A549 (cell line): Measurements from ENCODE around the gene ALG10. TPM values are rescaled to one million over a fixed set of nuclear protein-coding genes. Genes with fewer than 3 reads are reported as not detected.
"Not testable (repeated sequence)": the region's sequence is repeated elsewhere in the genome, so short reads cannot be mapped to it uniquely, and the experiment has no call there.

Source experiments
- ATAC-seq, 2 experiments: fragments of 200-7000 bp in 1 of 2; fragments of >200 bp in 1 of 2; cut with Nextera tagmentation in 1 of 2; cut with Tn5 transposase in 1 of 2; 3 replicates each; pipeline versions ENCODE4 v1.8.0 to v1.9.1; 2018 to 2020; ENCODE audit warnings: mild to moderate bottlenecking in 1 of 2, moderate library complexity in 1 of 2
- CTCF ChIA-PET: fragments of 300-600 bp; sonication (Branson Sonifier 250); formaldehyde crosslinking; extraction: SDS; loops from one replicate; lab custom pipeline; 2021; ENCODE audit warnings: antibody characterized with exemption, inconsistent platforms; lab: Yijun Ruan, JAX
- POLR2A ChIA-PET: fragments of 350-600 bp; formaldehyde crosslinking; extraction: SDS; loops from one replicate; lab custom pipeline; 2021; ENCODE audit warnings: antibody characterized with exemption, inconsistent platforms; lab: Yijun Ruan, JAX
- DNase-seq, 2 experiments: peaks; one replicate each; pipeline versions ENCODE4 v3.0.0 to v3.0.0-alpha.2; 2011 to 2016; ENCODE audit warnings: low read depth in 1 of 2, low spot score in 1 of 2
- FAIRE-seq: peaks from 2 replicates; lab custom pipeline; 2011; peaks lifted over from hg19 to GRCh38; lab: Jason Lieb, UNC
- H3K27ac ChIP-seq, 2 experiments: fragments of >200 bp; sonication (Bioruptor Twin); formaldehyde crosslinking; 3 replicates each; pipeline ENCODE4 v1.5.1; 2016 to 2017
- H3K4me1 ChIP-seq: fragments of >200 bp; sonication (Bioruptor Twin); formaldehyde crosslinking; 3 replicates; pipeline ENCODE4 v1.6.1; 2016
- H3K4me2 ChIP-seq: fragments of >200 bp; sonication (Bioruptor Twin); formaldehyde crosslinking; 3 replicates; pipeline ENCODE4 v1.6.1; 2016
- H3K4me3 ChIP-seq: fragments of >200 bp; sonication (Bioruptor Twin); formaldehyde crosslinking; 3 replicates; pipeline ENCODE4 v1.5.1; 2016
- H3K9me3 ChIP-seq: fragments of >200 bp; sonication (Bioruptor Twin); formaldehyde crosslinking; 3 replicates; pipeline ENCODE4 v1.6.1; 2016
- BCL3 ChIP-seq: fragments of >200 bp; sonication (Bioruptor Twin); formaldehyde crosslinking; IDR thresholded peaks from 3 replicates; pipeline ENCODE4 v1.6.1; 2016
- BHLHE40 ChIP-seq: IDR thresholded peaks from 2 replicates; pipeline ENCODE4 v1.6.1; 2012; ENCODE audit warnings: low read depth, low read length, inconsistent platforms
- CBX2 ChIP-seq: fragments of 200-600 bp; sonication (generic); IDR thresholded peaks from 2 replicates; pipeline ENCODE4 v1.6.1; 2016; ENCODE audit warnings: low read depth, mild to moderate bottlenecking, borderline replicate concordance
- CBX8 ChIP-seq: fragments of 200-600 bp; sonication (generic); IDR thresholded peaks from 2 replicates; pipeline ENCODE4 v1.6.1; 2016
- CHD2 ChIP-seq: fragments of 150-350 bp; IDR thresholded peaks from 2 replicates; pipeline ENCODE4 v1.6.1; 2014; ENCODE audit warnings: low read length; ENCODE audit not compliant: partially characterized antibody
- E2F6 ChIP-seq: IDR thresholded peaks from 2 replicates; pipeline ENCODE4 v1.6.1; 2012; ENCODE audit warnings: low read depth, borderline replicate concordance
- EHMT2 ChIP-seq: fragments of 200-600 bp; sonication (generic); IDR thresholded peaks from 2 replicates; pipeline ENCODE4 v1.6.1; 2016; ENCODE audit warnings: antibody characterized with exemption, low read depth, mild to moderate bottlenecking, moderate library complexity
- ESRRA ChIP-seq: fragments of 150-350 bp; IDR thresholded peaks from 2 replicates; pipeline ENCODE4 v1.6.1; 2014; ENCODE audit warnings: mild to moderate bottlenecking, low read length, borderline replicate concordance
- HDAC2 ChIP-seq: fragments of 200-600 bp; sonication (generic); IDR thresholded peaks from 2 replicates; pipeline ENCODE4 v1.6.1; 2016
- HOXB13 ChIP-seq: fragments of 250-450 bp; sonication (Bioruptor Pico); IDR thresholded peaks from 2 replicates; pipeline ENCODE4 v1.5.0; 2020; ENCODE audit warnings: low read depth, mild to moderate bottlenecking, moderate library complexity
- KDM1A ChIP-seq: fragments of 200-600 bp; sonication (generic); IDR thresholded peaks from 2 replicates; pipeline ENCODE4 v1.6.1; 2016; ENCODE audit warnings: low read depth, mild to moderate bottlenecking
- KDM5A ChIP-seq: fragments of 200-600 bp; sonication (generic); IDR thresholded peaks from 2 replicates; pipeline ENCODE4 v1.6.1; 2016; ENCODE audit warnings: antibody characterized with exemption, mild to moderate bottlenecking
- MYC ChIP-seq: IDR thresholded peaks from 2 replicates; pipeline ENCODE4 v1.6.1; 2012; ENCODE audit warnings: mild to moderate bottlenecking, inconsistent platforms, low read length, improper control_type of control experiment, borderline replicate concordance
- NFE2L2 ChIP-seq: fragments of 150-350 bp; conservative IDR thresholded peaks from 2 replicates; pipeline ENCODE4 v1.6.1; 2014; ENCODE audit warnings: low read length
- NPAS2 ChIP-seq: fragments of 250-450 bp; sonication (Bioruptor Pico); IDR thresholded peaks from 2 replicates; pipeline ENCODE4 v1.8.0; 2022; ENCODE audit warnings: mild to moderate bottlenecking, moderate library complexity, borderline replicate concordance
- POLR2A ChIP-seq: IDR thresholded peaks from 2 replicates; pipeline ENCODE4 v1.6.1; 2012; ENCODE audit warnings: mild to moderate bottlenecking, low read length
- RAD21 ChIP-seq, 2 experiments: fragments of >200 bp in 1 of 2; sonication (Bioruptor Twin) in 1 of 2; formaldehyde crosslinking in 1 of 2; IDR thresholded peaks in 1 of 2; conservative IDR thresholded peaks in 1 of 2; 2 replicates in 1 of 2; 3 replicates in 1 of 2; pipeline ENCODE4 v1.6.1; 2012 to 2018; ENCODE audit warnings: inconsistent platforms in 1 of 2
- ZC3H11A ChIP-seq: fragments of 450-650 bp; IDR thresholded peaks from 2 replicates; pipeline ENCODE4 v1.6.1; 2014; ENCODE audit warnings: antibody characterized with exemption, mild to moderate bottlenecking
- ZNF302 ChIP-seq: fragments of 250-450 bp; sonication (Bioruptor Pico); IDR thresholded peaks from 2 replicates; pipeline ENCODE4 v1.9.0; 2021; ENCODE audit warnings: inconsistent platforms, mild to moderate bottlenecking, moderate library complexity
- ZSCAN20 ChIP-seq: fragments of 250-450 bp; sonication (Bioruptor Pico); IDR thresholded peaks from 2 replicates; pipeline ENCODE4 v1.8.0; 2022; ENCODE audit warnings: mild to moderate bottlenecking, moderate library complexity
- WGBS: methylation state at CpG from one replicate; pipeline ENCODE4 v1.1.6; 2017; ENCODE audit errors: missing lambda C conversion rate; 5-methylcytosine and 5-hydroxymethylcytosine counted together
- polyA plus RNA-seq, 4 experiments: library from polyadenylated mRNA; depleted of rRNA in 3 of 4; stranded (reverse); fragments of >200 nt; fragmentation: RNase III in 1 of 4; extraction: RNeasy Plus Mini Kit Qiagen cat#74134 plus additional on column Dnase treatment in 1 of 4; gene quantifications; 2 replicates in 3 of 4; 3 replicates in 1 of 4; pipeline ENCODE4 v1.2.3, GENCODE V29; 2011 to 2017

The ALG10 gene
- polyA plus RNA-seq, 2 of the 4 experiments (the other 2 are of a cell fraction) = 6.2 to 16.4 TPM

GRCh38 chr12:33988913-33989312, 33.4 kb upstream of the ALG10 start:
- TF ChIP-seq KDM5A = no peak
- no peak for TF ChIP-seq ESRRA
- no peak for TF ChIP-seq NPAS2 (CRISPR knock-in tag)
- no peak for TF ChIP-seq CBX8
- TF ChIP-seq BHLHE40 = no peak
- no peak for TF ChIP-seq EHMT2
- TF ChIP-seq BCL3 = no peak
- TF ChIP-seq MYC = no peak
- TF ChIP-seq CHD2 = no peak
- no peak for TF ChIP-seq NFE2L2
- TF ChIP-seq POLR2A = no peak
- TF ChIP-seq CBX2 = no peak
- no peak for TF ChIP-seq ZNF302 (CRISPR knock-in tag)
- no peak for TF ChIP-seq HOXB13 (CRISPR knock-in tag)
- TF ChIP-seq RAD21 (conservative IDR thresholded peaks at IDR 0.05 in 1 of 2, IDR thresholded peaks at IDR 0.05 in 1 of 2) = no peak
- no peak for TF ChIP-seq ZC3H11A
- TF ChIP-seq, all 56 proteins: peak for 0
- no peak overlapping the region for H3K4me2 ChIP-seq
- FAIRE-seq = no peak
- ATAC-seq = no peak
- ChIA-PET POLR2A (no interaction called here), CTCF (interaction anchor here (0.6 kb wide), 1 partner anchor 40 kb away, joined by 3 read pairs; no protein-coding TSS in a partner anchor)
- no peak overlapping the region for H3K27ac ChIP-seq
- H3K9me3 ChIP-seq = no peaks in the 10 kb centered on the region
- no peak overlapping the region for H3K4me3 ChIP-seq
- DNase-seq = no peak
- no peaks in the 10 kb centered on the region for H3K4me1 ChIP-seq
- 2% methylated on average over 3 of the region's 3 CpGs for WGBS

GRCh38 chr12:33994857-33995808, 27.2 kb upstream of the ALG10 start:
- POLR2A ChIA-PET = no interaction called here
- no peak overlapping the region for H3K27ac ChIP-seq
- no peak overlapping the region for H3K4me2 ChIP-seq
- H3K9me3 ChIP-seq = no peaks in the 10 kb centered on the region
- TF ChIP-seq HDAC2 = no peak
- H3K4me1 ChIP-seq = no peaks in the 10 kb centered on the region
- FAIRE-seq (no peak), ATAC-seq (no peak), DNase-seq (no peak)
- 18% methylated on average over 4 of the region's 4 CpGs for WGBS
- no peak overlapping the region for H3K4me3 ChIP-seq
- CTCF ChIA-PET = no interaction called here

- ATAC-seq, H3K4me2 ChIP-seq, H3K4me1 ChIP-seq, CTCF ChIA-PET, H3K27ac ChIP-seq, DNase-seq, POLR2A ChIA-PET, H3K9me3 ChIP-seq, FAIRE-seq, H3K4me3 ChIP-seq: not testable (repeated sequence)
These were observed 13.5 kb upstream of the ALG10 start for GRCh38 chr12:34008835-34009234.

GRCh38 chr12:34016361-34016760, 5.9 kb upstream of the ALG10 start:
- no peak for FAIRE-seq
- ATAC-seq = peak; percentile 59 to 82; a peak in 4 of 6 replicates
- 41% methylated on average over 3 of the region's 3 CpGs for WGBS

More at GRCh38 chr12:34016361-34016760, 5.9 kb upstream of the ALG10 start:
- no peaks in the 10 kb centered on the region for H3K9me3 ChIP-seq
- DNase-seq = peak in 1 of 2 experiments; percentile 13
- no peak for TF ChIP-seq ZSCAN20 (CRISPR knock-in tag)
- no peak for TF ChIP-seq KDM1A
- TF ChIP-seq E2F6 = no peak
- H3K4me1 ChIP-seq = no peaks in the 10 kb centered on the region
- H3K27ac ChIP-seq = no peak overlapping the region
- H3K4me2 ChIP-seq = no peak overlapping the region
- CTCF ChIA-PET = no interaction called here
- H3K4me3 ChIP-seq = no peak overlapping the region
- POLR2A ChIA-PET = no interaction called here
